ENCODE measurements around the gene VPS33A. TPM values are rescaled to one million over a fixed set of nuclear protein-coding genes. Genes with fewer than 3 reads are reported as not detected.

Gene VPS33A
- total RNA-seq, 3 donors from 2014 or later, result 13.4 to 17.4 (median 14.4) TPM

Other genes starting within 250 kb of the VPS33A start
- 10 to 100 TPM in 1 of 3 donors, 1 to 10 TPM in 2; 6.2 to 13.5 (median 8.8) TPM for gene BCL7A, start 244.6 kb downstream of the VPS33A start, total RNA-seq
- gene MLXIP, start 187.7 kb downstream of the VPS33A start, total RNA-seq, result 10 to 100 TPM; 21.1 to 31.1 (median 28.2) TPM
- gene IL31, start 92.3 kb downstream of the VPS33A start, total RNA-seq, result not detected
- 1 to 10 TPM in 1 of 3 donors, under 1 TPM in 2; 0.66 to 2.3 (median 0.80) TPM for gene LRRC43, start 83.4 kb downstream of the VPS33A start, total RNA-seq
- 1 to 10 TPM in 1 of 3 donors, not detected in 2; 1.6 TPM for gene B3GNT4, start 62.8 kb downstream of the VPS33A start, total RNA-seq
- 10 to 100 TPM; 48.2 to 71.1 (median 62.3) TPM for gene DIABLO, start 40.4 kb downstream of the VPS33A start, total RNA-seq
- 100 to 1,000 TPM in 2 of 3 donors, 10 to 100 TPM in 1; 86.9 to 126 (median 108) TPM for gene CLIP1, start 156.2 kb upstream of the VPS33A start, total RNA-seq
- gene ZCCHC8, start 234.4 kb upstream of the VPS33A start, total RNA-seq, result 10 to 100 TPM; 16.8 to 42.0 (median 30.8) TPM